ENCODE results near the gene NLRP1. TPM values are rescaled to one million over a fixed set of nuclear protein-coding genes. Genes with fewer than 3 reads are reported as not detected.

NLRP1 gene
- total and polyA plus RNA-seq, 9 of the 15 experiments (the other 6 are each of a cell fraction or from before 2014, with no cell fraction given), result 4.0 to 69.4 (median 27.7) TPM

GRCh38 chr17:5592382-5592781 lies 8.1 kb upstream of the NLRP1 start (continued):
- TF ChIP-seq REST (IDR thresholded peaks at IDR 0.05; ENCODE audit: borderline replicate concordance) (peak; percentile 22; the same call in 1 of the 2 replicates), REST (CRISPR knock-in tag; IDR thresholded peaks at IDR 0.05; ENCODE audit: low read depth) (no peak), ZNF785 (CRISPR knock-in tag; IDR thresholded peaks at IDR 0.05) (no peak), ATF4 (CRISPR knock-in tag; IDR thresholded peaks at IDR 0.05) (no peak), ARID1B (IDR thresholded peaks at IDR 0.05) (no peak), CCAR2 (IDR thresholded peaks at IDR 0.05; ENCODE audit: low read depth, low read length) (no peak), CREBBP (IDR thresholded peaks at IDR 0.05; ENCODE audit: low read depth, low read length) (no peak), HNRNPLL (IDR thresholded peaks at IDR 0.05; ENCODE audit: low read depth, low read length, poor library complexity, severe bottlenecking) (no peak), MTA3 (IDR thresholded peaks at IDR 0.05; ENCODE audit: borderline replicate concordance) (no peak), ATF7 (IDR thresholded peaks at IDR 0.05) (no peak), E2F3 (CRISPR knock-in tag; IDR thresholded peaks at IDR 0.05) (no peak), MEF2D (tag; conservative IDR thresholded peaks at IDR 0.05; ENCODE audit: low read depth) (no peak), PRPF4 (IDR thresholded peaks at IDR 0.05; ENCODE audit: insufficient read depth, low read depth, low read length, poor library complexity, severe bottlenecking) (no peak)
- TF ChIP-seq, protein P1, sequence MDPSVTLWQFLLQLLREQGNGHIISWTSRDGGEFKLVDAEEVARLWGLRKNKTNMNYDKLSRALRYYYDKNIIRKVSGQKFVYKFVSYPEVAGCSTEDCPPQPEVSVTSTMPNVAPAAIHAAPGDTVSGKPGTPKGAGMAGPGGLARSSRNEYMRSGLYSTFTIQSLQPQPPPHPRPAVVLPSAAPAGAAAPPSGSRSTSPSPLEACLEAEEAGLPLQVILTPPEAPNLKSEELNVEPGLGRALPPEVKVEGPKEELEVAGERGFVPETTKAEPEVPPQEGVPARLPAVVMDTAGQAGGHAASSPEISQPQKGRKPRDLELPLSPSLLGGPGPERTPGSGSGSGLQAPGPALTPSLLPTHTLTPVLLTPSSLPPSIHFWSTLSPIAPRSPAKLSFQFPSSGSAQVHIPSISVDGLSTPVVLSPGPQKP (CRISPR knock-in tag; IDR thresholded peaks at IDR 0.05), result no peak
- TF ChIP-seq, protein P2, sequence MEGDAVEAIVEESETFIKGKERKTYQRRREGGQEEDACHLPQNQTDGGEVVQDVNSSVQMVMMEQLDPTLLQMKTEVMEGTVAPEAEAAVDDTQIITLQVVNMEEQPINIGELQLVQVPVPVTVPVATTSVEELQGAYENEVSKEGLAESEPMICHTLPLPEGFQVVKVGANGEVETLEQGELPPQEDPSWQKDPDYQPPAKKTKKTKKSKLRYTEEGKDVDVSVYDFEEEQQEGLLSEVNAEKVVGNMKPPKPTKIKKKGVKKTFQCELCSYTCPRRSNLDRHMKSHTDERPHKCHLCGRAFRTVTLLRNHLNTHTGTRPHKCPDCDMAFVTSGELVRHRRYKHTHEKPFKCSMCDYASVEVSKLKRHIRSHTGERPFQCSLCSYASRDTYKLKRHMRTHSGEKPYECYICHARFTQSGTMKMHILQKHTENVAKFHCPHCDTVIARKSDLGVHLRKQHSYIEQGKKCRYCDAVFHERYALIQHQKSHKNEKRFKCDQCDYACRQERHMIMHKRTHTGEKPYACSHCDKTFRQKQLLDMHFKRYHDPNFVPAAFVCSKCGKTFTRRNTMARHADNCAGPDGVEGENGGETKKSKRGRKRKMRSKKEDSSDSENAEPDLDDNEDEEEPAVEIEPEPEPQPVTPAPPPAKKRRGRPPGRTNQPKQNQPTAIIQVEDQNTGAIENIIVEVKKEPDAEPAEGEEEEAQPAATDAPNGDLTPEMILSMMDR (IDR thresholded peaks at IDR 0.05 in 2 of 3, conservative IDR thresholded peaks at IDR 0.05 in 1 of 3; ENCODE audit: insufficient read depth in 2 of 3, low read depth in 1 of 3, low read length in 3 of 3), result peak in 2 of 3 experiments; percentile 40 to 51; a peak in 4 of 6 replicates
- TF ChIP-seq, protein P3, sequence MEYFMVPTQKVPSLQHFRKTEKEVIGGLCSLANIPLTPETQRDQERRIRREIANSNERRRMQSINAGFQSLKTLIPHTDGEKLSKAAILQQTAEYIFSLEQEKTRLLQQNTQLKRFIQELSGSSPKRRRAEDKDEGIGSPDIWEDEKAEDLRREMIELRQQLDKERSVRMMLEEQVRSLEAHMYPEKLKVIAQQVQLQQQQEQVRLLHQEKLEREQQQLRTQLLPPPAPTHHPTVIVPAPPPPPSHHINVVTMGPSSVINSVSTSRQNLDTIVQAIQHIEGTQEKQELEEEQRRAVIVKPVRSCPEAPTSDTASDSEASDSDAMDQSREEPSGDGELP (CRISPR knock-in tag; IDR thresholded peaks at IDR 0.05; ENCODE audit: borderline replicate concordance), result peak; percentile 26; the same call in 1 of the 2 replicates

All from K562 (cell line).